WTC11 (cell line): ENCODE data around the gene POGLUT2. TPM values are rescaled to one million over a fixed set of nuclear protein-coding genes. Genes with fewer than 3 reads are reported as not detected.
A peak's percentile ranks its signal among the peaks of the same experiment; 100 is the strongest.

ENCODE experiments used
- ATAC-seq: fragments of 200-7000 bp; cut with Tn5 transposase; 2 replicates; pipeline ENCODE4 v1.10.0; 2021; ENCODE audit warnings: mild to moderate bottlenecking, moderate library complexity
- CTCF ChIA-PET: fragments of 300-600 bp; sonication (Branson Sonifier 250); formaldehyde crosslinking; loops from one replicate; lab custom pipeline; 2021; ENCODE audit warnings: antibody characterized with exemption; lab: Charles Lee
- POLR2A ChIA-PET: fragments of 350-600 bp; sonication (Branson Sonifier 250); formaldehyde crosslinking; loops from one replicate; lab custom pipeline; 2021; ENCODE audit warnings: antibody characterized with exemption; lab: Charles Lee
- DNase-seq: peaks from one replicate; pipeline ENCODE4 v3.0.0; 2021; ENCODE audit warnings: low spot score
- H3K27ac Mint-ChIP-seq: 2 replicates; pipeline ENCODE4 v1.8.0; 2021; ENCODE audit warnings: mixed read lengths
- H3K27me3 Mint-ChIP-seq: 2 replicates; pipeline ENCODE4 v1.8.0; 2021; ENCODE audit warnings: low read depth, mild to moderate bottlenecking, moderate library complexity, mixed read lengths
- H3K36me3 Mint-ChIP-seq: 2 replicates; pipeline ENCODE4 v1.8.0; 2021; ENCODE audit warnings: mixed read lengths
- H3K4me1 Mint-ChIP-seq: 2 replicates; pipeline ENCODE4 v1.8.0; 2022; ENCODE audit warnings: mixed read lengths
- H3K4me3 Mint-ChIP-seq: 2 replicates; pipeline ENCODE4 v1.8.0; 2021; ENCODE audit warnings: mild to moderate bottlenecking, moderate library complexity, mixed read lengths
- H3K9me3 Mint-ChIP-seq: 2 replicates; pipeline ENCODE4 v1.8.0; 2021; ENCODE audit warnings: mixed read lengths
- CREB1 ChIP-seq: sonication (generic); formaldehyde crosslinking; IDR thresholded peaks from 2 replicates; pipeline ENCODE4 v1.8.0; 2023; ENCODE audit warnings: mild to moderate bottlenecking, missing genetic modification reagents
- ELF4 ChIP-seq: sonication (generic); formaldehyde crosslinking; IDR thresholded peaks from 2 replicates; pipeline ENCODE4 v1.8.1; 2022; ENCODE audit warnings: low read depth, mild to moderate bottlenecking, moderate library complexity, missing genetic modification reagents
- EMX1 ChIP-seq: fragments of 250-450 bp; sonication (Bioruptor Pico); IDR thresholded peaks from 2 replicates; pipeline ENCODE4 v1.8.0; 2021; ENCODE audit warnings: mild to moderate bottlenecking
- ESRRA ChIP-seq: sonication (generic); formaldehyde crosslinking; IDR thresholded peaks from 2 replicates; pipeline ENCODE4 v1.8.1; 2022; ENCODE audit warnings: mild to moderate bottlenecking, missing genetic modification reagents, borderline replicate concordance
- ETV6 ChIP-seq: sonication (generic); formaldehyde crosslinking; IDR thresholded peaks from 2 replicates; pipeline ENCODE4 v1.8.1; 2022; ENCODE audit warnings: mild to moderate bottlenecking, missing genetic modification reagents
- FOXK1 ChIP-seq: sonication (generic); formaldehyde crosslinking; IDR thresholded peaks from 2 replicates; pipeline ENCODE4 v1.8.0; 2022; ENCODE audit warnings: mild to moderate bottlenecking, moderate library complexity, missing genetic modification reagents
- GTF2I ChIP-seq: fragments of 250-450 bp; sonication (Bioruptor Pico); conservative IDR thresholded peaks from 2 replicates; pipeline ENCODE4 v1.4.0; 2021; ENCODE audit warnings: mild to moderate bottlenecking
- JUN ChIP-seq: sonication (generic); formaldehyde crosslinking; IDR thresholded peaks from 2 replicates; pipeline ENCODE4 v1.8.0; 2023; ENCODE audit warnings: mild to moderate bottlenecking, missing genetic modification reagents
- KAT7 ChIP-seq: sonication (generic); formaldehyde crosslinking; IDR thresholded peaks from 2 replicates; pipeline ENCODE4 v1.8.1; 2023; ENCODE audit warnings: missing genetic modification reagents, mild to moderate bottlenecking, borderline replicate concordance
- MXD4 ChIP-seq: fragments of 250-450 bp; sonication (Bioruptor Pico); IDR thresholded peaks from 2 replicates; pipeline ENCODE4 v1.8.0; 2021; ENCODE audit warnings: mild to moderate bottlenecking, moderate library complexity, borderline replicate concordance
- NFE2L1 ChIP-seq: sonication (generic); formaldehyde crosslinking; IDR thresholded peaks from 2 replicates; pipeline ENCODE4 v1.8.1; 2023; ENCODE audit warnings: missing genetic modification reagents
- NR1H2 ChIP-seq: sonication (generic); formaldehyde crosslinking; IDR thresholded peaks from 2 replicates; pipeline ENCODE4 v1.9.0; 2021; ENCODE audit warnings: mild to moderate bottlenecking, moderate library complexity, missing genetic modification reagents
- NR2C2 ChIP-seq: sonication (generic); formaldehyde crosslinking; IDR thresholded peaks from 2 replicates; pipeline ENCODE4 v1.8.0; 2022; ENCODE audit warnings: mild to moderate bottlenecking, missing genetic modification reagents
- OVOL2 ChIP-seq: fragments of 250-450 bp; sonication (Bioruptor Pico); IDR thresholded peaks from 2 replicates; pipeline ENCODE4 v1.9.0; 2021; ENCODE audit warnings: mild to moderate bottlenecking, borderline replicate concordance
- TEAD1 ChIP-seq: sonication (generic); formaldehyde crosslinking; IDR thresholded peaks from 2 replicates; pipeline ENCODE4 v1.8.0; 2022; ENCODE audit warnings: mild to moderate bottlenecking, missing genetic modification reagents
- TP53 ChIP-seq: sonication (generic); formaldehyde crosslinking; IDR thresholded peaks from 2 replicates; pipeline ENCODE4 v1.8.1; 2023; ENCODE audit warnings: mild to moderate bottlenecking, missing genetic modification reagents
- ZNF263 ChIP-seq: sonication (generic); formaldehyde crosslinking; IDR thresholded peaks from 2 replicates; pipeline ENCODE4 v1.8.1; 2022; ENCODE audit warnings: low read depth, mild to moderate bottlenecking, moderate library complexity, missing genetic modification reagents
- total RNA-seq: library from RNA; stranded (reverse); gene quantifications from 3 replicates; pipeline ENCODE4 v1.2.3, GENCODE V29; 2021
- TF ChIP-seq, protein P1 (sequence below): sonication (generic); formaldehyde crosslinking; IDR thresholded peaks from 2 replicates; pipeline ENCODE4 v1.8.1; 2023; ENCODE audit warnings: mild to moderate bottlenecking, missing genetic modification reagents, moderate library complexity
- TF ChIP-seq, protein P2 (sequence below): sonication (generic); formaldehyde crosslinking; IDR thresholded peaks from 2 replicates; pipeline ENCODE4 v1.8.1; 2022; ENCODE audit warnings: mild to moderate bottlenecking, moderate library complexity, missing genetic modification reagents
- TF ChIP-seq, protein P3 (sequence below): sonication (generic); formaldehyde crosslinking; IDR thresholded peaks from 2 replicates; pipeline ENCODE4 v1.8.0; 2022; ENCODE audit warnings: mild to moderate bottlenecking, missing genetic modification reagents
- TF ChIP-seq, protein P4 (sequence below): sonication (generic); formaldehyde crosslinking; IDR thresholded peaks from 2 replicates; pipeline ENCODE4 v1.8.1; 2023; ENCODE audit warnings: mild to moderate bottlenecking, moderate library complexity, missing genetic modification reagents
- TF ChIP-seq, protein P5 (sequence below): fragments of 200-600 bp; IDR thresholded peaks from 2 replicates; pipeline ENCODE4 v1.8.0; 2022; ENCODE audit warnings: antibody characterized with exemption
- TF ChIP-seq, protein P6 (sequence below): sonication (generic); formaldehyde crosslinking; IDR thresholded peaks from 2 replicates; pipeline ENCODE4 v1.8.1; 2022; ENCODE audit warnings: mild to moderate bottlenecking, missing genetic modification reagents, moderate library complexity, borderline replicate concordance
- TF ChIP-seq, protein P7 (sequence below): sonication (generic); formaldehyde crosslinking; IDR thresholded peaks from 2 replicates; pipeline ENCODE4 v1.8.1; 2022; ENCODE audit warnings: low read depth, missing genetic modification reagents, borderline replicate concordance
- TF ChIP-seq, protein P8 (sequence below): sonication (generic); formaldehyde crosslinking; IDR thresholded peaks from 2 replicates; pipeline ENCODE4 v1.8.1; 2023; ENCODE audit warnings: mild to moderate bottlenecking, missing genetic modification reagents

Gene POGLUT2
- total RNA-seq, 1 experiment from 2014 or later = 17.2 TPM

DNA sequence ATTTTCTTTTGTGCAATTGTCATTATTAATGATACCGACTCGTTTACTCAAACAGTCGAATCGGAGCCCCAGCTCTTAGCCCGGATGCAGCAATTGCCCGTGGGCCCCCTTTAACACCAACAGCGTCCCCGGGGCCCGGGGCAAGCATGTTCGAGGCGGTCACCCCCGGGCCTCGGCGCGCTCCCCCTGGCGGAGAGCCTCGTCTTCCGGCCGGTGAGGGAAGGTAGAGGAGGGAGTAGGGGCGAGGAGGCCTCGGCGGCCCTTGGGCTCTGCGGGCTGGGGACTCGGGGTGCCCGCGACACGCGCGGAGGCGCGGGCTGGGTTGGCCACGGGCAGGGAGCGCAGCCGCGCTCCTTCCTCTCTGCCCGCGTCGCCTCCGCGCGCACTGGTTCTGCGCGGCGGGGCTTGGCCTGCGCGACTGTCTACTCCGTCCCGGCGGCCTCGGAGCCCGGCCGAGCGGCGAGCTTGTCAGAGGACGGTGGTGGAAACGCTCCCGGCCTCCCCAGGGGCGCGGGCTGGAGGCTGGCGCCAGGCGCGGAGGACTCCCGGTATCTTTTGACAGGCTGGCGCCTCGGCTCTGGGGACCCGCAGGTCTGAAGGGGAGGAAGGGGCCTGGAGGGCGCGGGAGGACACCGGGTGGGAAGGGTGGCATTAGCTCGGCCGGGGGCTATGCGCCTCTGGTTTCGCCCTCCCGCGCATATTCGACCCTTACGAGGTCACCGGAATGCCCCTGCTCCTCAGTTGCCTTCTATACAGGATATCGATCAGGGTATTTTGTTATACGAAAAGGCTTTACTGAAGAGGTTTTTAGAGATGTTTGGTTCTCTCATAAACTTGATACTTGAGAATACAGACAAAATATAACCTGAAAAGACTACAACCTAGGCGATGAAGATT, 1.6 kb upstream of the POGLUT2 start (continued):
- 0 out of 2 replicates have a peak, but pooled peaks have one; percentile 54 for TF ChIP-seq ELF4
- TF ChIP-seq, protein P1, sequence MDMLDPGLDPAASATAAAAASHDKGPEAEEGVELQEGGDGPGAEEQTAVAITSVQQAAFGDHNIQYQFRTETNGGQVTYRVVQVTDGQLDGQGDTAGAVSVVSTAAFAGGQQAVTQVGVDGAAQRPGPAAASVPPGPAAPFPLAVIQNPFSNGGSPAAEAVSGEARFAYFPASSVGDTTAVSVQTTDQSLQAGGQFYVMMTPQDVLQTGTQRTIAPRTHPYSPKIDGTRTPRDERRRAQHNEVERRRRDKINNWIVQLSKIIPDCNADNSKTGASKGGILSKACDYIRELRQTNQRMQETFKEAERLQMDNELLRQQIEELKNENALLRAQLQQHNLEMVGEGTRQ (CRISPR knock-in tag) = 0 out of 2 replicates have a peak, but pooled peaks have one; percentile 9
- peak; percentile 75; the same call in 1 of the 2 replicates for TF ChIP-seq KAT7 (CRISPR knock-in tag)
- TF ChIP-seq CREB1 = no peak
- TF ChIP-seq, protein P2, sequence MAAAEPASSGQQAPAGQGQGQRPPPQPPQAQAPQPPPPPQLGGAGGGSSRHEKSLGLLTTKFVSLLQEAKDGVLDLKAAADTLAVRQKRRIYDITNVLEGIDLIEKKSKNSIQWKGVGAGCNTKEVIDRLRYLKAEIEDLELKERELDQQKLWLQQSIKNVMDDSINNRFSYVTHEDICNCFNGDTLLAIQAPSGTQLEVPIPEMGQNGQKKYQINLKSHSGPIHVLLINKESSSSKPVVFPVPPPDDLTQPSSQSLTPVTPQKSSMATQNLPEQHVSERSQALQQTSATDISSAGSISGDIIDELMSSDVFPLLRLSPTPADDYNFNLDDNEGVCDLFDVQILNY = 0 out of 2 replicates have a peak, but pooled peaks have one; percentile 26
- TF ChIP-seq, protein P3, sequence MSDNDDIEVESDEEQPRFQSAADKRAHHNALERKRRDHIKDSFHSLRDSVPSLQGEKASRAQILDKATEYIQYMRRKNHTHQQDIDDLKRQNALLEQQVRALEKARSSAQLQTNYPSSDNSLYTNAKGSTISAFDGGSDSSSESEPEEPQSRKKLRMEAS = peak; percentile 32
- no peak for TF ChIP-seq MXD4 (CRISPR knock-in tag)
- TF ChIP-seq ETV6 (CRISPR knock-in tag) = peak; percentile 59; the same call in 1 of the 2 replicates
- TF ChIP-seq TEAD1 = 0 out of 2 replicates have a peak, but pooled peaks have one; percentile 8
- TF ChIP-seq, protein P4, sequence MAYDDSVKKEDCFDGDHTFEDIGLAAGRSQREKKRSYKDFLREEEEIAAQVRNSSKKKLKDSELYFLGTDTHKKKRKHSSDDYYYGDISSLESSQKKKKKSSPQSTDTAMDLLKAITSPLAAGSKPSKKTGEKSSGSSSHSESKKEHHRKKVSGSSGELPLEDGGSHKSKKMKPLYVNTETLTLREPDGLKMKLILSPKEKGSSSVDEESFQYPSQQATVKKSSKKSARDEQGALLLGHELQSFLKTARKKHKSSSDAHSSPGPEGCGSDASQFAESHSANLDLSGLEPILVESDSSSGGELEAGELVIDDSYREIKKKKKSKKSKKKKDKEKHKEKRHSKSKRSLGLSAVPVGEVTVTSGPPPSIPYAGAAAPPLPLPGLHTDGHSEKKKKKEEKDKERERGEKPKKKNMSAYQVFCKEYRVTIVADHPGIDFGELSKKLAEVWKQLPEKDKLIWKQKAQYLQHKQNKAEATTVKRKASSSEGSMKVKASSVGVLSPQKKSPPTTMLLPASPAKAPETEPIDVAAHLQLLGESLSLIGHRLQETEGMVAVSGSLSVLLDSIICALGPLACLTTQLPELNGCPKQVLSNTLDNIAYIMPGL = peak; percentile 98
- 0 out of 2 replicates have a peak, but pooled peaks have one; percentile 73 for TF ChIP-seq ESRRA
- TF ChIP-seq TP53 (CRISPR knock-in tag) = peak; percentile 62; the same call in 1 of the 2 replicates
- TF ChIP-seq, protein P5, sequence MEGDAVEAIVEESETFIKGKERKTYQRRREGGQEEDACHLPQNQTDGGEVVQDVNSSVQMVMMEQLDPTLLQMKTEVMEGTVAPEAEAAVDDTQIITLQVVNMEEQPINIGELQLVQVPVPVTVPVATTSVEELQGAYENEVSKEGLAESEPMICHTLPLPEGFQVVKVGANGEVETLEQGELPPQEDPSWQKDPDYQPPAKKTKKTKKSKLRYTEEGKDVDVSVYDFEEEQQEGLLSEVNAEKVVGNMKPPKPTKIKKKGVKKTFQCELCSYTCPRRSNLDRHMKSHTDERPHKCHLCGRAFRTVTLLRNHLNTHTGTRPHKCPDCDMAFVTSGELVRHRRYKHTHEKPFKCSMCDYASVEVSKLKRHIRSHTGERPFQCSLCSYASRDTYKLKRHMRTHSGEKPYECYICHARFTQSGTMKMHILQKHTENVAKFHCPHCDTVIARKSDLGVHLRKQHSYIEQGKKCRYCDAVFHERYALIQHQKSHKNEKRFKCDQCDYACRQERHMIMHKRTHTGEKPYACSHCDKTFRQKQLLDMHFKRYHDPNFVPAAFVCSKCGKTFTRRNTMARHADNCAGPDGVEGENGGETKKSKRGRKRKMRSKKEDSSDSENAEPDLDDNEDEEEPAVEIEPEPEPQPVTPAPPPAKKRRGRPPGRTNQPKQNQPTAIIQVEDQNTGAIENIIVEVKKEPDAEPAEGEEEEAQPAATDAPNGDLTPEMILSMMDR = peak; percentile 61
- TF ChIP-seq EMX1 (CRISPR knock-in tag) = no peak
- TF ChIP-seq FOXK1 (CRISPR knock-in tag) = no peak
- no peak for TF ChIP-seq NR2C2 (CRISPR knock-in tag)
- peak; percentile 41; the same call in 1 of the 2 replicates for TF ChIP-seq ZNF263 (CRISPR knock-in tag)
- TF ChIP-seq JUN (CRISPR knock-in tag) = no peak
- no peak for TF ChIP-seq OVOL2 (CRISPR knock-in tag)

DNA sequence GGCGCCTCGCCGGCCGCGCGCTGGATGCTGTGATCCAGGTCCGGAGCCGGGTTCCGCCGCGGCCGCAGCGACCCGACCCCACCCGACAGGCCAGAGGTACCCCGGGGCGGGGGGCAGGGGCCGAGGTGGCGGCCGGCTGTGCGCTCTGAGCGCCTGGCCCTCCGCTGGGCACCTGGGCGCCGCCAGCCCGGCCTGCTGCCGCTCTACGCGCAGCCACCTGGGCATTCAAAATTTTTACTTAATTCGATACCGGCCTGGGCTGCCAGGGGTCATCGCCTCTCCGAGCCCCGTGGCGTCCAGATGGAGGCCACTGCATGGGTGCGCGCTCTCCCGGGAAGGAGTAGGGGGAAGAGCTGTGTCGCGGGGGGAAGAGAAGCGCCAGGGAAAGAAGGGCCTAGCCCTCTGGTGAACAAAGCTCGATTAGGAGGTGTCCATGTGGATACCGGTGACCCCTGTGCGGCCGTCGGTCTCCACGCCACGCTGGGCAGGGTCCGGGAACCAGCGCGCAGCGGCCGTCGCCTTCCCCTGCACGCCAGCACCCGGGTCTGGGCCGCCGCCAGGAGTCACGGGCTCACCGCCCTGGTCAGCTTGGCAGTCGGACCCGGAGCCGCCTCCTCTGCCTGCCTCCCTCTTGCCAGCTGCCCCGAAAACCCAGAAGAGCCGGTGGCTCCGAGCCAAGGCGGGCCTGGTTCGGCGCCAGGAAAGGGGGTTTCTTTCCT, 809 bp upstream of the POGLUT2 start:
- ChIA-PET CTCF (interaction anchor here (0.7 to 2.0 kb wide), 16 partner anchors 9 to 399 kb away, joined by 3 to 16 read pairs (median 4); partner anchors contain the start of genes ERCC5 and TEX30), POLR2A (interaction anchor here (0.9 to 1.6 kb wide), 5 partner anchors 26 to 208 kb away, joined by 3 to 7 read pairs (median 4); partner anchors contain the start of genes ERCC5 and TEX30)
- DNase-seq = peak; percentile 32
- no peak overlapping the region for H3K27ac Mint-ChIP-seq
- peaks cover 18% of the 10 kb centered on the region for H3K27me3 Mint-ChIP-seq
- peaks cover 2% of the 10 kb centered on the region; the same call in 1 of the 2 replicates for H3K36me3 Mint-ChIP-seq
- peak overlapping the region; percentile 97 for H3K4me3 Mint-ChIP-seq
- peak; percentile 3 for ATAC-seq
- H3K4me1 Mint-ChIP-seq = peaks cover 10% of the 10 kb centered on the region
- no peaks in the 10 kb centered on the region for H3K9me3 Mint-ChIP-seq
- TF ChIP-seq, protein P6, sequence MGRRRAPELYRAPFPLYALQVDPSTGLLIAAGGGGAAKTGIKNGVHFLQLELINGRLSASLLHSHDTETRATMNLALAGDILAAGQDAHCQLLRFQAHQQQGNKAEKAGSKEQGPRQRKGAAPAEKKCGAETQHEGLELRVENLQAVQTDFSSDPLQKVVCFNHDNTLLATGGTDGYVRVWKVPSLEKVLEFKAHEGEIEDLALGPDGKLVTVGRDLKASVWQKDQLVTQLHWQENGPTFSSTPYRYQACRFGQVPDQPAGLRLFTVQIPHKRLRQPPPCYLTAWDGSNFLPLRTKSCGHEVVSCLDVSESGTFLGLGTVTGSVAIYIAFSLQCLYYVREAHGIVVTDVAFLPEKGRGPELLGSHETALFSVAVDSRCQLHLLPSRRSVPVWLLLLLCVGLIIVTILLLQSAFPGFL (CRISPR knock-in tag) = no peak
- TF ChIP-seq EMX1 (CRISPR knock-in tag) (no peak), NFE2L1 (CRISPR knock-in tag) (no peak), TP53 (CRISPR knock-in tag) (no peak), GTF2I (CRISPR knock-in tag) (no peak), NR1H2 (CRISPR knock-in tag) (no peak)
- TF ChIP-seq, protein P7, sequence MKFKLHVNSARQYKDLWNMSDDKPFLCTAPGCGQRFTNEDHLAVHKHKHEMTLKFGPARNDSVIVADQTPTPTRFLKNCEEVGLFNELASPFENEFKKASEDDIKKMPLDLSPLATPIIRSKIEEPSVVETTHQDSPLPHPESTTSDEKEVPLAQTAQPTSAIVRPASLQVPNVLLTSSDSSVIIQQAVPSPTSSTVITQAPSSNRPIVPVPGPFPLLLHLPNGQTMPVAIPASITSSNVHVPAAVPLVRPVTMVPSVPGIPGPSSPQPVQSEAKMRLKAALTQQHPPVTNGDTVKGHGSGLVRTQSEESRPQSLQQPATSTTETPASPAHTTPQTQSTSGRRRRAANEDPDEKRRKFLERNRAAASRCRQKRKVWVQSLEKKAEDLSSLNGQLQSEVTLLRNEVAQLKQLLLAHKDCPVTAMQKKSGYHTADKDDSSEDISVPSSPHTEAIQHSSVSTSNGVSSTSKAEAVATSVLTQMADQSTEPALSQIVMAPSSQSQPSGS (CRISPR knock-in tag) = no peak
- TF ChIP-seq, protein P8, sequence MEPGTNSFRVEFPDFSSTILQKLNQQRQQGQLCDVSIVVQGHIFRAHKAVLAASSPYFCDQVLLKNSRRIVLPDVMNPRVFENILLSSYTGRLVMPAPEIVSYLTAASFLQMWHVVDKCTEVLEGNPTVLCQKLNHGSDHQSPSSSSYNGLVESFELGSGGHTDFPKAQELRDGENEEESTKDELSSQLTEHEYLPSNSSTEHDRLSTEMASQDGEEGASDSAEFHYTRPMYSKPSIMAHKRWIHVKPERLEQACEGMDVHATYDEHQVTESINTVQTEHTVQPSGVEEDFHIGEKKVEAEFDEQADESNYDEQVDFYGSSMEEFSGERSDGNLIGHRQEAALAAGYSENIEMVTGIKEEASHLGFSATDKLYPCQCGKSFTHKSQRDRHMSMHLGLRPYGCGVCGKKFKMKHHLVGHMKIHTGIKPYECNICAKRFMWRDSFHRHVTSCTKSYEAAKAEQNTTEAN (CRISPR knock-in tag) = no peak
